Fibroblast of gingiva (primary cell): Measurements from ENCODE around the gene HOXA3.
A peak's percentile ranks its signal among the peaks of the same experiment; 100 is the strongest.

Experiments
- DNase-seq: peaks from one replicate; pipeline ENCODE4 v3.0.0-alpha.2; 2011; ENCODE audit warnings: low read depth

HOXA3 gene

GRCh38 chr7:27165996-27166530 lies 13.7 kb upstream of the HOXA3 start:
- no peak for DNase-seq

GRCh38 chr7:27165089-27165995 lies 13.0 kb upstream of the HOXA3 start, which contains the start of gene HOXA9:
TSS of gene HOXA9 (minus strand) at chr7:27165537. CDS start at chr7:27165457, 80 bp downstream.
- no peak for DNase-seq

GRCh38 chr7:27164367-27165088 lies 12.1 kb upstream of the HOXA3 start:
- DNase-seq: no peak

- DNase-seq: no peak
Measured at GRCh38 chr7:27164045-27164366, 11.6 kb upstream of the HOXA3 start.

- DNase-seq: no peak
Measured at GRCh38 chr7:27163288-27164044, 11.1 kb upstream of the HOXA3 start.

GRCh38 chr7:27162561-27163287 lies 10.3 kb upstream of the HOXA3 start:
- DNase-seq: no peak

- DNase-seq: no peak
Measured at GRCh38 chr7:27161721-27162560, 9.6 kb upstream of the HOXA3 start.

GRCh38 chr7:27161214-27161720 lies 8.9 kb upstream of the HOXA3 start:
- DNase-seq: no peak

GRCh38 chr7:27160546-27161213 lies 8.3 kb upstream of the HOXA3 start:
- peak; percentile 63 for DNase-seq

- DNase-seq: no peak
Measured at GRCh38 chr7:27160145-27160545, 7.8 kb upstream of the HOXA3 start.

GRCh38 chr7:27159266-27160144 lies 7.1 kb upstream of the HOXA3 start:
- no peak for DNase-seq

GRCh38 chr7:27158436-27159265 lies 6.3 kb upstream of the HOXA3 start:
- no peak for DNase-seq

- no peak for DNase-seq
Measured at GRCh38 chr7:27157702-27158431, 5.5 kb upstream of the HOXA3 start.

- DNase-seq: no peak
Measured at GRCh38 chr7:27156916-27157701, 4.7 kb upstream of the HOXA3 start.

- no peak for DNase-seq
Measured at GRCh38 chr7:27156508-27156898, 4.1 kb upstream of the HOXA3 start, which contains the start of gene HOXA7. TSS of gene HOXA7 (minus strand) at chr7:27156675. CDS start at chr7:27156545, 130 bp downstream.

GRCh38 chr7:27155816-27156507 lies 3.6 kb upstream of the HOXA3 start:
- no peak for DNase-seq
